ENCODE measurements around the gene SCFD2. TPM values are rescaled to one million over a fixed set of nuclear protein-coding genes. Genes with fewer than 3 reads are reported as not detected.

The SCFD2 gene
- polyA plus RNA-seq, 3 donors = 5.4 to 9.4 (median 6.7) TPM

DNA sequence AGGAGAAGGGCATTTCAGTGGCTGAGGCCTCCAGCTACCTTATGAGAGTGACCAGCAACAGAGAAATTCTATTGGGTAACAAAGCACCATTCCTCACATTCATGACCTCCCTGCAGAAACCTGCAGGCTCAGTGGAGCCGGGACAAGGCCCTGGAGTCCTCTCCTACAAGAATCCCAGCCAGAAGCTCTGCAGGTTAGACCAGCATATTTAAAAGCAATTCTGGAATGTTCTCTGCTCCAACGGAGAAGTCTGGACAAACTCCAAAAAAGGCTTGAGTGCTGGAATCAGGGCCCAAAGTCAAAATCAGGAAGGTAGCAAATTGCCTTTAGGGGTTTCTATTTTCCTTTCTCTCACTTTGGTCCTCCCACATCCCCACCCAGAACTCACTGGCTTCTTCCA is 202.9 kb downstream of the SCFD2 start:
- Histone ChIP-seq H4K20me1 (ENCODE audit: insufficient read depth, low read length) (no peaks in the 10 kb centered on the region), H3K27ac (ENCODE audit: low read depth in 1 of 2, low read length in 2 of 2) (no peak overlapping the region), H3K36me3 (replicated peaks in 1 of 2; ENCODE audit: control insufficient read depth in 1 of 2, insufficient read depth in 2 of 2, low read length in 2 of 2) (no peaks in the 10 kb centered on the region), H3K9ac (ENCODE audit: insufficient read depth, low read length, poor library complexity, severe bottlenecking) (no peak overlapping the region), H3K79me2 (ENCODE audit: insufficient read depth, low read length) (no peaks in the 10 kb centered on the region), H3K27me3 (ENCODE audit: control insufficient read depth in 2 of 2, insufficient read depth in 2 of 2, low read length in 2 of 2) (no peaks in the 10 kb centered on the region), H3K4me1 (ENCODE audit: control insufficient read depth in 1 of 2, insufficient read depth in 2 of 2, low read length in 2 of 2) (no peaks in the 10 kb centered on the region), H3K4me3 (replicated peaks in 1 of 3; ENCODE audit: low read depth in 2 of 3, low read length in 3 of 3) (no peak overlapping the region), H2AFZ (ENCODE audit: insufficient read depth, low read depth, low read length, poor library complexity, severe bottlenecking) (no peak overlapping the region), H3K4me2 (replicated peaks; ENCODE audit: extremely low read depth, low read length, poor library complexity, severe bottlenecking) (no peak overlapping the region), H3K9me3 (replicated peaks in 1 of 2; ENCODE audit: control insufficient read depth in 1 of 2, insufficient read depth in 1 of 2, low read length in 2 of 2) (peaks cover 4 to 8% of the 10 kb centered on the region in 2 donors)
- Mint-ChIP-seq H3K4me3 (no peak overlapping the region), H3K4me1 (no peaks in the 10 kb centered on the region), H3K27ac (no peak overlapping the region), H3K36me3 (peaks cover 3 to 7% of the 10 kb centered on the region in 2 donors), H3K27me3 (ENCODE audit: low read depth in 3 of 3) (no peaks in the 10 kb centered on the region), H3K9me3 (peaks cover 0 to 19% (median 9%) of the 10 kb centered on the region in 7 donors)
- TF ChIP-seq, protein P1, sequence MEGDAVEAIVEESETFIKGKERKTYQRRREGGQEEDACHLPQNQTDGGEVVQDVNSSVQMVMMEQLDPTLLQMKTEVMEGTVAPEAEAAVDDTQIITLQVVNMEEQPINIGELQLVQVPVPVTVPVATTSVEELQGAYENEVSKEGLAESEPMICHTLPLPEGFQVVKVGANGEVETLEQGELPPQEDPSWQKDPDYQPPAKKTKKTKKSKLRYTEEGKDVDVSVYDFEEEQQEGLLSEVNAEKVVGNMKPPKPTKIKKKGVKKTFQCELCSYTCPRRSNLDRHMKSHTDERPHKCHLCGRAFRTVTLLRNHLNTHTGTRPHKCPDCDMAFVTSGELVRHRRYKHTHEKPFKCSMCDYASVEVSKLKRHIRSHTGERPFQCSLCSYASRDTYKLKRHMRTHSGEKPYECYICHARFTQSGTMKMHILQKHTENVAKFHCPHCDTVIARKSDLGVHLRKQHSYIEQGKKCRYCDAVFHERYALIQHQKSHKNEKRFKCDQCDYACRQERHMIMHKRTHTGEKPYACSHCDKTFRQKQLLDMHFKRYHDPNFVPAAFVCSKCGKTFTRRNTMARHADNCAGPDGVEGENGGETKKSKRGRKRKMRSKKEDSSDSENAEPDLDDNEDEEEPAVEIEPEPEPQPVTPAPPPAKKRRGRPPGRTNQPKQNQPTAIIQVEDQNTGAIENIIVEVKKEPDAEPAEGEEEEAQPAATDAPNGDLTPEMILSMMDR (IDR thresholded peaks at IDR 0.05) = no peak
- intact Hi-C loops (cut with micrococcal nuclease) = no loop called here
- WGBS (ENCODE audit: insufficient coverage) = 90% methylated on average over 2 of the region's 2 CpGs
- DNase-seq = no peak

DNA sequence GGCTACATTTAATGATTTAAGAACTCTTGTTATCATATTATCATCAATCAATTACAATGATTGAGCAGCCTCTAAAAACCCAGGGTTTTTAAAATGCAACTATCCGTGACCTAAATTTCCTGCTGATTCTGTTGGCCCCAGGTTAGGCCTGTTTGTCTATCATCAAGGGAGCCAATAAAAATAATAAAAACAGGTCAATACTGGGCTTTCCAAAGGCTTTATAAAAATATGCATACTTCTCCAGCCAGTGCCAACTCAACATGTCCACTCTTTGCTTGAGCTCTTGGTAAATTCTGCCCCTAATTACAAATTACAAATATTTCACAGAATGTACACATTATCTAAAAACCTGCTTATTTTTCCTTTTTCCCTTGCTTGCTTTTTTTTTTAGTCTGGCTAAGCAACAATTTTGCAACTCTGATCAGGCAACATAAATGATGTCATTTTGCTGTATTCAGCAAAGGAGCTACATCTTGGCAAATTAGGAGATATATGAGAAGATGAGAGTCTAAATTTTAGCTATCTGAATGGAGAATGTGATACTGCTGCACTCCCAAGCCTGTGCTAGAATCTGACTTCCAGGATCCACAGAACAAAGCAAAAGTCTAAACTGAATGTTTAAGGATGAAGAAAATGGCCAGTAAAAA is 204.0 kb downstream of the SCFD2 start:
- peaks cover 3 to 7% of the 10 kb centered on the region in 2 donors for H3K36me3 Mint-ChIP-seq
- Histone ChIP-seq H3K27ac (ENCODE audit: low read depth in 1 of 2, low read length in 2 of 2) (no peak overlapping the region), H3K9me3 (replicated peaks in 1 of 2; ENCODE audit: control insufficient read depth in 1 of 2, insufficient read depth in 1 of 2, low read length in 2 of 2) (peaks cover 4 to 8% of the 10 kb centered on the region in 2 donors), H3K27me3 (ENCODE audit: control insufficient read depth in 2 of 2, insufficient read depth in 2 of 2, low read length in 2 of 2) (no peaks in the 10 kb centered on the region), H3K36me3 (replicated peaks in 1 of 2; ENCODE audit: control insufficient read depth in 1 of 2, insufficient read depth in 2 of 2, low read length in 2 of 2) (no peaks in the 10 kb centered on the region), H3K4me1 (ENCODE audit: control insufficient read depth in 1 of 2, insufficient read depth in 2 of 2, low read length in 2 of 2) (no peaks in the 10 kb centered on the region), H3K4me2 (replicated peaks; ENCODE audit: extremely low read depth, low read length, poor library complexity, severe bottlenecking) (no peak overlapping the region), H2AFZ (ENCODE audit: insufficient read depth, low read depth, low read length, poor library complexity, severe bottlenecking) (no peak overlapping the region), H3K9ac (ENCODE audit: insufficient read depth, low read length, poor library complexity, severe bottlenecking) (no peak overlapping the region), H3K4me3 (replicated peaks in 1 of 3; ENCODE audit: low read depth in 2 of 3, low read length in 3 of 3) (no peak overlapping the region), H3K79me2 (ENCODE audit: insufficient read depth, low read length) (no peaks in the 10 kb centered on the region), H4K20me1 (ENCODE audit: insufficient read depth, low read length) (no peaks in the 10 kb centered on the region)
- H3K27me3 Mint-ChIP-seq (ENCODE audit: low read depth in 3 of 3) = no peaks in the 10 kb centered on the region
- intact Hi-C loops (cut with micrococcal nuclease) = no loop called here
- DNase-seq = no peak
- H3K27ac Mint-ChIP-seq = no peak overlapping the region
- TF ChIP-seq, protein P1 (IDR thresholded peaks at IDR 0.05) = no peak
- no peaks in the 10 kb centered on the region for H3K4me1 Mint-ChIP-seq
- no peak overlapping the region for H3K4me3 Mint-ChIP-seq
- 100% methylated on average over 1 of the region's 1 CpG for WGBS (ENCODE audit: insufficient coverage)
- peaks cover 0 to 17% (median 9%) of the 10 kb centered on the region in 7 donors for H3K9me3 Mint-ChIP-seq
